Pancreas (tissue), 10 donors: ENCODE measurements around the gene MAD1L1. TPM values are rescaled to one million over a fixed set of nuclear protein-coding genes. Genes with fewer than 3 reads are reported as not detected.

Source experiments
- ATAC-seq, 4 donors: fragments of 200-7000 bp; cut with Tn5 transposase; one replicate each; pipeline versions ENCODE4 v1.8.0 to v1.9.1; 2020; ENCODE audit warnings: mild to moderate bottlenecking in 4 of 4, moderate library complexity in 4 of 4
- DNase-seq, 6 donors: peaks; one replicate each; pipeline ENCODE4 v3.0.0-alpha.2; 2020
- FAIRE-seq: peaks from 2 replicates; lab custom pipeline; 2012; peaks lifted over from hg19 to GRCh38; lab: Jason Lieb, UNC
- H3K27ac ChIP-seq, 4 donors: fragments of 200-600 bp; sonication (generic); 1 replicate in 3 of 4; 2 replicates in 1 of 4; pipeline versions ENCODE4 v1.5.0 to v1.8.0; 2020
- H3K27me3 ChIP-seq, 4 donors: fragments of 200-600 bp; one replicate each; pipeline ENCODE4 v1.8.0; 2021
- H3K36me3 ChIP-seq, 3 donors: fragments of 200-600 bp; sonication (generic) in 1 of 3; one replicate each; pipeline versions ENCODE4 v1.5.0 to v1.8.0; 2020 to 2021
- H3K4me1 ChIP-seq, 3 donors: fragments of 200-600 bp; one replicate each; pipeline ENCODE4 v1.8.0; 2021
- H3K4me3 ChIP-seq, 4 donors: fragments of 200-600 bp; sonication (generic) in 2 of 4; one replicate each; pipeline versions ENCODE4 v1.5.0 to v1.8.0; 2020 to 2021
- H3K9me3 ChIP-seq, 4 donors: fragments of 200-600 bp; one replicate each; pipeline ENCODE4 v1.8.0; 2021
- WGBS, 2 donors: extraction: QIAGEN DNeasy Blood & Tissue Kit; methylation state at CpG; one replicate each; pipeline ENCODE4 v1.1.7; 2013; 5-methylcytosine and 5-hydroxymethylcytosine counted together
- intact Hi-C, 3 donors: fragments of 100-400 bp; cut with DNase I; formaldehyde crosslinking; loops; one replicate each; pipeline versions ENCODE4 v1.11.1 to v1.14.2; 2022
- polyA plus RNA-seq, 2 donors: library from polyadenylated mRNA; stranded (reverse); fragments of 200-250 nt; gene quantifications; one replicate each; pipeline ENCODE4 v1.2.3, GENCODE V29; 2013
- total RNA-seq, 6 donors: library from RNA; stranded (reverse); fragmentation: NEBNext Ultra II Directional in 4 of 6; extraction: Animal tissue kit (Norgen Biotek cat#: 25700) in 4 of 6; gene quantifications; one replicate each; pipeline versions ENCODE4 v1.2.1 to v1.2.4, GENCODE V29; 2021 to 2023
- TF ChIP-seq, protein P1 (sequence below), 4 donors: fragments of 200-600 bp; sonication (generic) in 3 of 4; IDR thresholded peaks; one replicate each; pipeline versions ENCODE4 v1.5.0 to v1.8.0; 2021; ENCODE audit warnings: antibody characterized with exemption in 4 of 4
- donor health status: healthy with polysubstance abuse.
- donor health status: DM: no; HTN: no; CAD: no; lungs with moderate emphysema.
- donor health status: DM: no; HTN: no; CAD: no.
- donor health status: control.
- donor health status: control.
- donor health status: Bipolar disorder and iron deficiency.
- donor health status: DM: yes; HTN: yes; CAD: no.
- donor health status: DM: no; HTN: no; CAD: no.
- donor health status: DM: no; HTN: no; CAD: no.
- donor health status: DM: yes; HTN: yes; CAD: no.

The MAD1L1 gene
- total and polyA plus RNA-seq, 8 donors: 9.8 to 28.2 (median 11.9) TPM

DNA sequence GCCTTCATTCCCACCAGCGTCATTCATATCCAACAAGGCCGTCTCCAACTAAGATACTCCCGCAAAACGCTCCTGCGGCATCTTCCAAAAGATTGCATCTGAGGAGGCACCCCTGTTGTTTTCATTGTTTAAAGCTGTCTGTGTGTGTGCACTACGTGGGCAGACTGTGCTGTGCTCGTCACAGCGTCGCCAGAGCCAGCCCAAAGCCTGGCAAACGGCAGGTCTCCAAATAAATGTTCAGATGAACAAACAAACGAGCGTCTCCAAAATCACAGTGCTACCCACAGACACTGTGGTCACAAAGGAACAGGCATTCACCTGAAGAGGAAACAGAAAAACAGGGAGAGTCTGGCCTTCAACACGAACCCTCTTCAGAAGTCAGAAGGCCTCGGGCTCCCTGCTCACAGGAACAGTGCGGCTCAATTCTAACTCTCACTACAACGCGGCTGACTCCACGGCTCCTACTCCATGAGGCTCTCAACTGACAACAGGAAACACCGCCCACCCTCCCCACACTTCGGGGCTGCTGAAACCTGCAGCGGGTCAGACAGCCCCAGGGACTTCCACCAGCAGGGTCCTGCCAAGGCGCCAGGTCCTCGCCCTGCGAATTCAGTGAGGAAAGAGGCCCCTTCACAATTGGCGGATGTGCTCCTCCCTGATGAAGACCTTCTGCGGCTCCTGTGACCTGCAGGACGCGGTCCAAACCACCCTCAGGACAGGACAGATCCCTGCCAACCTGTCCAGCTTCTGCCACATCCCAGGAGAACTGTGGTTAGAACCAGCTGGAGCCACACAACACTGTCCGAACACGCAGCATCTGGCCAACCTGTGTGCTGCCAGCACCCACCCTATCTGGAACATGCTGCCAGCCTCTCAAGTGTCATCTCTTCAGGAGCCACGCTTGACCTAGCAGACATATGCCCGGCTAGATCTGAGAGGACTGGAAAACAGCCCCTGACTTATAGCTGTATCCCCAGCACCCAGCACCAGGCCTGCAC is 36.1 kb downstream of the MAD1L1 start:
- no peak overlapping the region for H3K4me3 ChIP-seq
- no peak overlapping the region for H3K27ac ChIP-seq
- no peaks in the 10 kb centered on the region for H3K27me3 ChIP-seq
- intact Hi-C loops: no loop called here
- no peaks in the 10 kb centered on the region for H3K4me1 ChIP-seq
- no peaks in the 10 kb centered on the region for H3K36me3 ChIP-seq
- TF ChIP-seq, protein P1, sequence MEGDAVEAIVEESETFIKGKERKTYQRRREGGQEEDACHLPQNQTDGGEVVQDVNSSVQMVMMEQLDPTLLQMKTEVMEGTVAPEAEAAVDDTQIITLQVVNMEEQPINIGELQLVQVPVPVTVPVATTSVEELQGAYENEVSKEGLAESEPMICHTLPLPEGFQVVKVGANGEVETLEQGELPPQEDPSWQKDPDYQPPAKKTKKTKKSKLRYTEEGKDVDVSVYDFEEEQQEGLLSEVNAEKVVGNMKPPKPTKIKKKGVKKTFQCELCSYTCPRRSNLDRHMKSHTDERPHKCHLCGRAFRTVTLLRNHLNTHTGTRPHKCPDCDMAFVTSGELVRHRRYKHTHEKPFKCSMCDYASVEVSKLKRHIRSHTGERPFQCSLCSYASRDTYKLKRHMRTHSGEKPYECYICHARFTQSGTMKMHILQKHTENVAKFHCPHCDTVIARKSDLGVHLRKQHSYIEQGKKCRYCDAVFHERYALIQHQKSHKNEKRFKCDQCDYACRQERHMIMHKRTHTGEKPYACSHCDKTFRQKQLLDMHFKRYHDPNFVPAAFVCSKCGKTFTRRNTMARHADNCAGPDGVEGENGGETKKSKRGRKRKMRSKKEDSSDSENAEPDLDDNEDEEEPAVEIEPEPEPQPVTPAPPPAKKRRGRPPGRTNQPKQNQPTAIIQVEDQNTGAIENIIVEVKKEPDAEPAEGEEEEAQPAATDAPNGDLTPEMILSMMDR (IDR thresholded peaks at IDR 0.05): no peak
- no peak for DNase-seq
- ATAC-seq: no peak
- 91 to 94% methylated on average over 32 of the region's 32 CpGs for WGBS, 2 donors
- FAIRE-seq: no peak
- H3K9me3 ChIP-seq: no peaks in the 10 kb centered on the region

DNA sequence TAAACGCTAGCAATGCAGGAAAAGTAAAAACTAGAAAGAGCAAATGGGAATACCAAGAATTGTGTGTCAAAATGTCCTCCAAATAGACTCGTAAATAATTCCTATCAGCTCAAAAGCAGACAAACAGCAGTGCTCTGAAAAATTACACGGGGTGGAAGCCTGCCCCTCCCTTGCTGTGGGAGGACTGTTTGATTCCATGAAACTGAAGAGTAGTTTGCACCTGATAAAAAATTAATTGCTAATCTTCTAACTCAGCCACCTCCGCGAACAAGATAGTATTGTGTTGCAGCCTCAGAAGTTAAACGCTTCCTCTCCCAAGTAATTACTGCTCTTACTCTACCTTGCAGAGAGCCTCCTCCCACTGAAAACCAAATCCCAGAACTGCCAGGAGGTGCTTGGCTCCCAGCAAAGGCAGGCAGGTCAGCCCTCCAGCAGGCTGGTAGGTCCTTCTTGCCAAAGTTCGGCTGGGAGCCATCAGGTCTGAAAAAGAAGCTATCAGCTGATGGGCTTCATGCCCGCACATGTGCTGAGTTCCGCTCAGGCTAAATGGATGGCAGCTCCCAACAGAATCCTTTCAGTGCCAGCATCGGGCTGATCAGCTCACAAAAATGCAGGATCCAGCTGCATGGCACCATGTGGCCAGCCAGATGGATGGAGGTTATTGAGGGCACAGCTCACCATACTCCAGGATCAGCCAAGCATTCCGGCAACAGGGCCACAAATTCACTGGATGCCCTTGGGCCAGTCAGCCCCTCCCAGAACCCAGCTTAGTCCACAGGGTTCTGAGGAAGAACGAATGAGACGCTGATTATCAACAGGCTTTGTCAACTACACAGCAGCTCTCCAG is 37.1 kb downstream of the MAD1L1 start:
- no peak for FAIRE-seq
- no peaks in the 10 kb centered on the region for H3K27me3 ChIP-seq
- no peaks in the 10 kb centered on the region for H3K9me3 ChIP-seq
- DNase-seq: no peak
- no peak for ATAC-seq
- intact Hi-C loops: no loop called here
- H3K36me3 ChIP-seq: no peaks in the 10 kb centered on the region
- 93 to 95% methylated on average over 13 of the region's 13 CpGs for WGBS, 2 donors
- H3K4me3 ChIP-seq: no peak overlapping the region
- TF ChIP-seq, protein P1 (IDR thresholded peaks at IDR 0.05): no peak
- no peaks in the 10 kb centered on the region for H3K4me1 ChIP-seq
- H3K27ac ChIP-seq: no peak overlapping the region

DNA sequence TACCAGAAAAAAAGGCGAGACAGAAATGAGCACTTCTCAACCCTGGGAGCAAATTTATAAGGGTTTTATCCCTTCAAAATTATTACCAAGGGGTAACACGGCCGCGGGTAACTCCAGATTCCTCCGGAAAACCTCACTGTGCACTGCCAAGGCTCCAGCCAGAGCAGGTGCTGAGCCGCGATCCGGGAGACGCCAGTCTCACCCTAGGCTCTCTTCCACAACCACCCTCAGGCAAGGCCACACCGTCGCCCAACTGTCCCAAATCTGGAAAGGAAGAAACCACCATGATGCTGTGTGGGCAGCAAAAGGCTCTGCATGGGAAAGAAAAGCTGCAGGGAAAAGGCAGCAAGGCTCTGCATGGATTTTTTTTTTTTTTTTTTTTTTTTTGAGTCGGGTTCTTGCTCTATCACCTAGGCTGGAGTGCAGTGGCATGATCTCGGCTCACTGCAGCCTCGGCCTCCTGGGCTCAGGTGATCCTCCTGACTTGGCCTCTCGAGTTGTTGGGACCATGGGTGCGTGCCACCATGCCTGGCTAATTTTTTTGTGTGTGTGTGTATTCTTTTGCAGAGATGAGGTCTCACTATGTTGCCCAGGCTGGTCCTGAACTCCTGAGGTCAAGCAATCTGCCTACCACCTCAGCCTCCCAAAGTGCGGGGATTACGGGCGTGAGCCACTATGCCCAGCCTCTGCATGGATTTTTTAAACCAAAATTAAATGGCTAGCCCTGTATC is 39.0 kb downstream of the MAD1L1 start:
- Histone ChIP-seq H3K4me3 (no peak overlapping the region), H3K27me3 (no peaks in the 10 kb centered on the region), H3K4me1 (no peaks in the 10 kb centered on the region), H3K9me3 (no peaks in the 10 kb centered on the region), H3K36me3 (no peaks in the 10 kb centered on the region), H3K27ac (no peak overlapping the region)
- intact Hi-C loops: no loop called here
- DNase-seq (peak in 1 of 6 donors; percentile 15), FAIRE-seq (no peak), ATAC-seq (no peak)
- WGBS, 2 donors: 93 to 98% methylated on average over 18 to 19 of the region's 19 CpGs
- TF ChIP-seq, protein P1 (IDR thresholded peaks at IDR 0.05): no peak

DNA sequence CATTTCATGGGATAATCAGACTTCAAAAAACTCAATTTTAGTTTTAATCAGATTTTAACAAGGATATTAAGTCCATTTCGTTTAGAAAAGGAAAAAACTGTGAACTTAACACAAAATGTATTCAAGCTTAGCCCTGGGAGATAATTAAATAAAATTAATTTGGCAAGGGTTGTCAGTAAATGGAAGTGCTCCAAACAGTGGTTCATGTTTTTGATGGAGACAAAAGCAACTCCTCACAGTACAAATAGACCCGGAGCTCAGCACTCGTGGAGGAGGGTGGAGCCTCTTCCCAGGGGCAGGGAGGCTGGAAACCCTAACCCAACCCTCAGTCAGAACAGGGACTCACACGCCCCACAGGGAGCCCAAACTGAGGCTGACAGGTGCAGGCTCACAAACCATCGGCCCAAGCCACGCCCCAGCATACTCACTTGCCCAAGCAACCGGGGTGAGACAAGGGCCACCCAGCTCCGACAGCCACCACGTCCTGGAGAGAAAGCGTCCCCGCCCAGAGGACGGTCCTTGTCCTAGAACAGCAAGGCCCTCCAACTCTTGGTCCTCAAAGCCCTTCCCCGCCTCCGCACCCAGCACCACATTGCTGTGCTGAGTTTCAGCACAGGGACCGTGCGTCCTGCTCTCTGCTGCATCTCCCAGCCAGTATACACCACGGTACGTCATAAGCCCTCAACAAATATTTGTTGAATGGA is 39.8 kb downstream of the MAD1L1 start:
- 84 to 90% methylated on average over 18 of the region's 18 CpGs for whole genome bisulfite sequencing, 2 donors
- TF ChIP-seq, protein P1 (IDR thresholded peaks at IDR 0.05): no peak
- DNase-seq (peak in 1 of 6 donors; percentile 46), FAIRE-seq (no peak), ATAC-seq (no peak)
- Histone ChIP-seq H3K4me3 (no peak overlapping the region), H3K9me3 (no peaks in the 10 kb centered on the region), H3K4me1 (no peaks in the 10 kb centered on the region), H3K27ac (no peak overlapping the region), H3K27me3 (no peaks in the 10 kb centered on the region), H3K36me3 (no peaks in the 10 kb centered on the region)
- intact Hi-C loops: no loop called here
